Stomach (tissue), 9 donors: ENCODE measurements around the gene ZNF106. TPM values are rescaled to one million over a fixed set of nuclear protein-coding genes. Genes with fewer than 3 reads are reported as not detected.

ENCODE experiments used
- DNase-seq, 2 donors: peaks; one replicate each; pipeline versions ENCODE4 v3.0.0 to v3.0.0-alpha.2; 2013 to 2019
- H3K27ac ChIP-seq, 5 donors: fragments of 200-600 bp in 4 of 5; sonication (generic) in 4 of 5; one replicate each; pipeline ENCODE4 v1.5.1; 2013 to 2019; ENCODE audit warnings: mild to moderate bottlenecking in 1 of 5, moderate library complexity in 1 of 5
- H3K27me3 ChIP-seq, 3 donors: fragments of 200-600 bp; sonication (generic); one replicate each; pipeline ENCODE4 v1.5.1; 2017 to 2019; ENCODE audit warnings: mixed run types in 1 of 3
- H3K36me3 ChIP-seq, 4 donors: fragments of 200-600 bp; sonication (generic); 1 replicate in 3 of 4; 2 replicates in 1 of 4; pipeline ENCODE4 v1.5.1; 2016 to 2019
- H3K4me1 ChIP-seq, 4 donors: fragments of 200-600 bp; sonication (generic); one replicate each; pipeline ENCODE4 v1.5.1; 2016 to 2019
- H3K4me3 ChIP-seq, 4 donors: fragments of 200-600 bp; sonication (generic) in 3 of 4; one replicate each; pipeline ENCODE4 v1.5.1; 2016 to 2019; ENCODE audit warnings: mild to moderate bottlenecking in 1 of 4
- H3K9me3 ChIP-seq, 4 donors: fragments of 200-600 bp; sonication (generic); one replicate each; pipeline ENCODE4 v1.5.1; 2016 to 2019
- EP300 ChIP-seq: sonication (generic); formaldehyde crosslinking; IDR thresholded peaks from one replicate; pipeline ENCODE4 v1.6.1; 2017; ENCODE audit warnings: antibody characterized with exemption
- POLR2A ChIP-seq, 4 donors: fragments of 450-650 bp; IDR thresholded peaks; one replicate each; pipeline ENCODE4 v1.6.1; 2016; ENCODE audit warnings: antibody characterized with exemption in 4 of 4, control low read depth in 2 of 4, mild to moderate bottlenecking in 1 of 4, moderate library complexity in 1 of 4
- POLR2AphosphoS5 ChIP-seq, 3 donors: sonication (generic); formaldehyde crosslinking; IDR thresholded peaks; one replicate each; pipeline ENCODE4 v1.6.1; 2016; ENCODE audit warnings: antibody characterized with exemption in 3 of 3
- WGBS, 5 donors: extraction: QIAGEN DNeasy Blood & Tissue Kit in 3 of 5; methylation state at CpG; one replicate each; pipeline versions ENCODE4 v1.1.5 to v1.1.7; 2013 to 2018; 5-methylcytosine and 5-hydroxymethylcytosine counted together
- intact Hi-C: fragments of 100-400 bp; cut with DNase I; formaldehyde crosslinking; loops from one replicate; pipeline ENCODE4 v1.15.1; 2023; ENCODE audit warnings: low total_unique reads
- polyA plus RNA-seq, 3 donors: library from polyadenylated mRNA; stranded (reverse); fragments of 200-250 nt; gene quantifications; one replicate each; pipeline ENCODE4 v1.2.3, GENCODE V29; 2013
- total RNA-seq, 5 donors: library from RNA; depleted of rRNA; stranded (reverse); fragments of >200 nt; gene quantifications; one replicate each; pipeline versions ENCODE4 v1.1.0 to v1.2.3, GENCODE V29; 2014 to 2016
- TF ChIP-seq, protein P1 (sequence below), 7 experiments: fragments of 450-650 bp in 4 of 7; fragments of 200-600 bp in 3 of 7; sonication (generic) in 3 of 7; IDR thresholded peaks; one replicate each; pipeline ENCODE4 v1.5.1; 2016 to 2019; ENCODE audit warnings: antibody characterized with exemption in 7 of 7, control low read depth in 2 of 7, mild to moderate bottlenecking in 1 of 7
- donor health status: healthy with polysubstance abuse.
- donor health status: Bipolar disorder and iron deficiency.
- donor health status: healthy.

ZNF106 gene
- total and polyA plus RNA-seq, 8 donors: 4.5 to 238 (median 41.9) TPM

DNA sequence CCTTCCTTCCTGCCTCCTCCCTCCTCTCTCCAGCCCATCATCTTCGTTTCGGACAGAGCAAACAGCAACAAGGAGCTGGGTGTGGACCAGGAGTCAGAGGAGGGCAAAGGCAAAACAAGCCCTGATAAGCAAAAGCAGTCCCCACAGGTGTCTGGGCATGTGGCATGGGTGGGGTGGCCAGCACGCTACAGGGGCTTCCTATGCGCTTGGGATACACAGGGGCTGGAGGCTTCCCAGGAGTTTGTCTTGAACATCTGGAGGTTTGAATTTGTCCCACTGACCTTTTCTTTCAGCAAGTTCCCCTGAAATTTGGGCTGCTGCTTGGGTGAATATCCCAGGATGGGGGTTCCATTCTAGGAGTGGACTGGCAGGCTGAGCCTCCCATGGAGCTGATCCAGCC is 82.8 kb downstream of the ZNF106 start:
- Histone ChIP-seq H3K27ac (no peak overlapping the region), H3K36me3 (peaks cover 20 to 51% (median 41%) of the 10 kb centered on the region in 4 donors)

DNA sequence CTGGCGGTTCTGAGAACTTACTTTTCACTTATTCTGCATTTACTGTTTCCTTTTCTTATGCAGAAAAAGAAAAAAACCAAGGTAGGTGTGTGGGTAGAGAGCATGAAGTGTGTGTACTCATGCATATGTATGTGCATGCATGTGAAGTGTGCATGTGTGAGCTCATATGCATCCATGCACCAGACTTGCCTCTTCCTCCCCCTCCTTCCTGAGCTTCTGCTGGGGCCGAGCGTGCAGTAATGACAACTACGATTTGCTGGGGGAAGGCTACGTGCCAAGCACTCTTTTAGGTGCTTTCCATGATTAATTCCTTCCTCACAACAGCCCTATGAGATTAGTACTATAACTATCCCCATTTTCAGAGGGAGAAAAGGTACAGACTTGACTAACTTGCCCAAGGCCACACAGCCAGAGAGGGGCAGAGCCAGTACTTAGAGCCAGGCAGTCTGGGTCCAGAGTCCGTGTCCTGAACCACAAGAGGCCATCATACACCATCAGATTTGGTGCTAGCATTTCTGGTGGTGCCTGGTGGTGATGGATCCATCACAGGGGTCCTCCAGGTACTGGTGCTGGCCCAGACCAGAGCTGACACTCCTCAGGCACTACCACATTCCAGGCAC is 85.0 kb downstream of the ZNF106 start:
- DNase-seq: no peak
- 61 to 84% (median 66%) methylated on average over 6 of the region's 6 CpGs for WGBS, 5 donors
- Histone ChIP-seq H3K9me3 (no peaks in the 10 kb centered on the region), H3K27ac (no peak overlapping the region), H3K36me3 (peaks cover 6 to 46% (median 37%) of the 10 kb centered on the region in 4 donors), H3K27me3 (no peaks in the 10 kb centered on the region), H3K4me3 (no peak overlapping the region), H3K4me1 (peaks cover 0 to 3% (median 0%) of the 10 kb centered on the region in 4 donors)
- intact Hi-C loops: no loop called here
- TF ChIP-seq EP300 (no peak), POLR2A (IDR thresholded peaks at IDR 0.05) (no peak), POLR2AphosphoS5 (IDR thresholded peaks at IDR 0.05) (no peak)
- TF ChIP-seq, protein P1, sequence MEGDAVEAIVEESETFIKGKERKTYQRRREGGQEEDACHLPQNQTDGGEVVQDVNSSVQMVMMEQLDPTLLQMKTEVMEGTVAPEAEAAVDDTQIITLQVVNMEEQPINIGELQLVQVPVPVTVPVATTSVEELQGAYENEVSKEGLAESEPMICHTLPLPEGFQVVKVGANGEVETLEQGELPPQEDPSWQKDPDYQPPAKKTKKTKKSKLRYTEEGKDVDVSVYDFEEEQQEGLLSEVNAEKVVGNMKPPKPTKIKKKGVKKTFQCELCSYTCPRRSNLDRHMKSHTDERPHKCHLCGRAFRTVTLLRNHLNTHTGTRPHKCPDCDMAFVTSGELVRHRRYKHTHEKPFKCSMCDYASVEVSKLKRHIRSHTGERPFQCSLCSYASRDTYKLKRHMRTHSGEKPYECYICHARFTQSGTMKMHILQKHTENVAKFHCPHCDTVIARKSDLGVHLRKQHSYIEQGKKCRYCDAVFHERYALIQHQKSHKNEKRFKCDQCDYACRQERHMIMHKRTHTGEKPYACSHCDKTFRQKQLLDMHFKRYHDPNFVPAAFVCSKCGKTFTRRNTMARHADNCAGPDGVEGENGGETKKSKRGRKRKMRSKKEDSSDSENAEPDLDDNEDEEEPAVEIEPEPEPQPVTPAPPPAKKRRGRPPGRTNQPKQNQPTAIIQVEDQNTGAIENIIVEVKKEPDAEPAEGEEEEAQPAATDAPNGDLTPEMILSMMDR (IDR thresholded peaks at IDR 0.05): no peak

More for the DNA sequence above, 82.8 kb downstream of the ZNF106 start:
- no peak for DNase-seq
- Histone ChIP-seq H3K9me3 (no peaks in the 10 kb centered on the region), H3K4me1 (peaks cover 0 to 3% (median 0%) of the 10 kb centered on the region in 4 donors), H3K27me3 (no peaks in the 10 kb centered on the region), H3K4me3 (no peak overlapping the region)
- intact Hi-C loops: no loop called here
- no peak for TF ChIP-seq EP300
- 46 to 74% (median 52%) methylated on average over 4 of the region's 4 CpGs for WGBS, 5 donors

- Histone ChIP-seq H3K27ac (no peak overlapping the region), H3K4me1 (peaks cover 0 to 3% (median 0%) of the 10 kb centered on the region in 4 donors), H3K4me3 (no peak overlapping the region), H3K27me3 (no peaks in the 10 kb centered on the region), H3K36me3 (peaks cover 0 to 43% (median 30%) of the 10 kb centered on the region in 4 donors), H3K9me3 (no peaks in the 10 kb centered on the region)
- 75 to 88% (median 81%) methylated on average over 11 to 12 of the region's 12 CpGs for WGBS, 5 donors
- no peak for TF ChIP-seq POLR2AphosphoS5 (IDR thresholded peaks at IDR 0.05)
- no peak for TF ChIP-seq EP300
- no peak for TF ChIP-seq POLR2A (IDR thresholded peaks at IDR 0.05)
- TF ChIP-seq, protein P1 (IDR thresholded peaks at IDR 0.05): no peak
- intact Hi-C loops: no loop called here
- no peak for DNase-seq
Measured at GRCh38 chr15:42404461-42405235, 86.3 kb downstream of the ZNF106 start.

GRCh38 chr15:42403389-42403788 is 87.6 kb downstream of the ZNF106 start:
- Histone ChIP-seq H3K4me3 (no peak overlapping the region), H3K4me1 (peaks cover 0 to 3% (median 0%) of the 10 kb centered on the region in 4 donors), H3K27ac (no peak overlapping the region), H3K27me3 (no peaks in the 10 kb centered on the region), H3K9me3 (no peaks in the 10 kb centered on the region), H3K36me3 (peaks cover 0 to 48% (median 29%) of the 10 kb centered on the region in 4 donors)
- 88 to 98% (median 95%) methylated on average over 3 to 7 of the region's 7 CpGs for WGBS, 5 donors
- DNase-seq: no peak
- intact Hi-C loops: no loop called here
- TF ChIP-seq, protein P1 (IDR thresholded peaks at IDR 0.05): no peak
- no peak for TF ChIP-seq POLR2A (IDR thresholded peaks at IDR 0.05)
- TF ChIP-seq POLR2AphosphoS5 (IDR thresholded peaks at IDR 0.05): no peak
- TF ChIP-seq EP300: no peak
